HEK293T (cell line): ENCODE data around the gene PHLPP1.

Source experiments
- ARNT ChIP-seq: fragments of 450-650 bp; IDR thresholded peaks from 2 replicates; pipeline ENCODE4 v1.6.1; 2017; ENCODE audit warnings: mild to moderate bottlenecking
- BHLHE40 ChIP-seq: fragments of 450-650 bp; IDR thresholded peaks from 2 replicates; pipeline ENCODE4 v1.6.1; 2016; ENCODE audit warnings: mild to moderate bottlenecking, moderate library complexity, borderline replicate concordance
- CTBP1 ChIP-seq: fragments of 450-650 bp; IDR thresholded peaks from 2 replicates; pipeline ENCODE4 v1.6.1; 2016; ENCODE audit warnings: borderline replicate concordance
- FOXK2 ChIP-seq: fragments of 450-650 bp; IDR thresholded peaks from 2 replicates; pipeline ENCODE4 v1.6.1; 2016; ENCODE audit warnings: mild to moderate bottlenecking
- FOXM1 ChIP-seq: fragments of 450-650 bp; IDR thresholded peaks from 2 replicates; pipeline ENCODE4 v1.6.1; 2017; ENCODE audit warnings: mild to moderate bottlenecking, borderline replicate concordance
- HDGF ChIP-seq: fragments of 450-650 bp; IDR thresholded peaks from 2 replicates; pipeline ENCODE4 v1.6.1; 2017; ENCODE audit warnings: antibody characterized with exemption, borderline replicate concordance
- L3MBTL2 ChIP-seq: fragments of 450-650 bp; conservative IDR thresholded peaks from 2 replicates; pipeline ENCODE4 v1.6.1; 2016; ENCODE audit warnings: mild to moderate bottlenecking
- LEF1 ChIP-seq: fragments of 450-650 bp; IDR thresholded peaks from 2 replicates; pipeline ENCODE4 v1.6.1; 2017; ENCODE audit warnings: mild to moderate bottlenecking, borderline replicate concordance
- NFRKB ChIP-seq: fragments of 450-650 bp; IDR thresholded peaks from 2 replicates; pipeline ENCODE4 v1.6.1; 2016; ENCODE audit warnings: mild to moderate bottlenecking, moderate library complexity
- PKNOX1 ChIP-seq: fragments of 450-650 bp; IDR thresholded peaks from 2 replicates; pipeline ENCODE4 v1.6.1; 2016
- SP1 ChIP-seq: fragments of 450-650 bp; IDR thresholded peaks from 2 replicates; pipeline ENCODE4 v1.6.1; 2017
- SUZ12 ChIP-seq: fragments of 450-650 bp; IDR thresholded peaks from 2 replicates; pipeline ENCODE4 v1.6.1; 2016; ENCODE audit warnings: mild to moderate bottlenecking
- TARDBP ChIP-seq: fragments of 450-650 bp; IDR thresholded peaks from 2 replicates; pipeline ENCODE4 v1.6.1; 2016
- ZNF384 ChIP-seq: fragments of 450-650 bp; IDR thresholded peaks from 2 replicates; pipeline ENCODE4 v1.6.1; 2016

- TF ChIP-seq LEF1 (no peak), HDGF (no peak), NFRKB (no peak), FOXM1 (no peak), SUZ12 (no peak), BHLHE40 (no peak), ARNT (no peak), CTBP1 (no peak), FOXK2 (no peak), PKNOX1 (no peak), TARDBP (no peak), ZNF384 (no peak), SP1 (no peak), L3MBTL2 (no peak)
Measured at GRCh38 chr18:62999921-63000320, 284.6 kb downstream of the PHLPP1 start.
